GM19099 (cell line): ENCODE results near the gene SPRED1.

Source experiments
- POLR2A ChIP-seq: IDR thresholded peaks from 3 replicates; pipeline ENCODE4 v1.6.1; 2011; ENCODE audit warnings: low read depth; ENCODE audit not compliant: insufficient read length; ENCODE audit errors: extremely low read depth

The SPRED1 gene

GRCh38 chr15:38300395-38300794 is 47.8 kb downstream of the SPRED1 start:
- no peak for TF ChIP-seq POLR2A

- no peak for TF ChIP-seq POLR2A
Observed at GRCh38 chr15:38304481-38304880, 51.8 kb downstream of the SPRED1 start.

- TF ChIP-seq POLR2A, result no peak
Observed at GRCh38 chr15:38307251-38307650, 54.6 kb downstream of the SPRED1 start.

GRCh38 chr15:38307861-38308641 is 55.4 kb downstream of the SPRED1 start:
- TF ChIP-seq POLR2A, result no peak

- no peak for TF ChIP-seq POLR2A
Observed at GRCh38 chr15:38308797-38309196, 56.2 kb downstream of the SPRED1 start.

- TF ChIP-seq POLR2A, result no peak
Observed at GRCh38 chr15:38312190-38312589, 59.6 kb downstream of the SPRED1 start.

- TF ChIP-seq POLR2A, result no peak
Observed at GRCh38 chr15:38316311-38316710, 63.7 kb downstream of the SPRED1 start.

- TF ChIP-seq POLR2A, result no peak
Observed at GRCh38 chr15:38320181-38320580, 67.5 kb downstream of the SPRED1 start.

- TF ChIP-seq POLR2A, result no peak
Observed at GRCh38 chr15:38320866-38321265, 68.2 kb downstream of the SPRED1 start.

GRCh38 chr15:38323895-38324294 is 71.3 kb downstream of the SPRED1 start:
- no peak for TF ChIP-seq POLR2A

- no peak for TF ChIP-seq POLR2A
Observed at GRCh38 chr15:38324939-38325647, 72.5 kb downstream of the SPRED1 start.

- TF ChIP-seq POLR2A, result no peak
Observed at GRCh38 chr15:38325648-38325990, 73.0 kb downstream of the SPRED1 start.

GRCh38 chr15:38332711-38333110 is 80.1 kb downstream of the SPRED1 start:
- no peak for TF ChIP-seq POLR2A

- no peak for TF ChIP-seq POLR2A
Observed at GRCh38 chr15:38335116-38335515, 82.5 kb downstream of the SPRED1 start.

- TF ChIP-seq POLR2A, result no peak
Observed at GRCh38 chr15:38344351-38344750, 91.7 kb downstream of the SPRED1 start.

GRCh38 chr15:38349251-38349650 is 96.6 kb downstream of the SPRED1 start:
- no peak for TF ChIP-seq POLR2A
